Measurements from ENCODE around the gene AFP. TPM values are rescaled to one million over a fixed set of nuclear protein-coding genes. Genes with fewer than 3 reads are reported as not detected.

Gene AFP
- total RNA-seq, 1 donor from 2014 or later = not detected

- Mint-ChIP-seq H3K4me3 (ENCODE audit: unreplicated experiment) (no peak overlapping the region), H3K27ac (ENCODE audit: unreplicated experiment) (peak overlapping the region; percentile 2), H3K4me1 (ENCODE audit: unreplicated experiment) (peaks cover 8% of the 10 kb centered on the region), H3K27me3 (ENCODE audit: unreplicated experiment) (no peaks in the 10 kb centered on the region), H3K36me3 (ENCODE audit: low read depth, unreplicated experiment) (no peaks in the 10 kb centered on the region), H3K9me3 (ENCODE audit: unreplicated experiment) (no peaks in the 10 kb centered on the region)
- TF ChIP-seq, protein P1, sequence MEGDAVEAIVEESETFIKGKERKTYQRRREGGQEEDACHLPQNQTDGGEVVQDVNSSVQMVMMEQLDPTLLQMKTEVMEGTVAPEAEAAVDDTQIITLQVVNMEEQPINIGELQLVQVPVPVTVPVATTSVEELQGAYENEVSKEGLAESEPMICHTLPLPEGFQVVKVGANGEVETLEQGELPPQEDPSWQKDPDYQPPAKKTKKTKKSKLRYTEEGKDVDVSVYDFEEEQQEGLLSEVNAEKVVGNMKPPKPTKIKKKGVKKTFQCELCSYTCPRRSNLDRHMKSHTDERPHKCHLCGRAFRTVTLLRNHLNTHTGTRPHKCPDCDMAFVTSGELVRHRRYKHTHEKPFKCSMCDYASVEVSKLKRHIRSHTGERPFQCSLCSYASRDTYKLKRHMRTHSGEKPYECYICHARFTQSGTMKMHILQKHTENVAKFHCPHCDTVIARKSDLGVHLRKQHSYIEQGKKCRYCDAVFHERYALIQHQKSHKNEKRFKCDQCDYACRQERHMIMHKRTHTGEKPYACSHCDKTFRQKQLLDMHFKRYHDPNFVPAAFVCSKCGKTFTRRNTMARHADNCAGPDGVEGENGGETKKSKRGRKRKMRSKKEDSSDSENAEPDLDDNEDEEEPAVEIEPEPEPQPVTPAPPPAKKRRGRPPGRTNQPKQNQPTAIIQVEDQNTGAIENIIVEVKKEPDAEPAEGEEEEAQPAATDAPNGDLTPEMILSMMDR (IDR thresholded peaks at IDR 0.05; ENCODE audit: unreplicated experiment) = no peak
- no peak for DNase-seq (ENCODE audit: low spot score)
Observed at GRCh38 chr4:73433140-73433539, 2.9 kb upstream of the AFP start.

DNA sequence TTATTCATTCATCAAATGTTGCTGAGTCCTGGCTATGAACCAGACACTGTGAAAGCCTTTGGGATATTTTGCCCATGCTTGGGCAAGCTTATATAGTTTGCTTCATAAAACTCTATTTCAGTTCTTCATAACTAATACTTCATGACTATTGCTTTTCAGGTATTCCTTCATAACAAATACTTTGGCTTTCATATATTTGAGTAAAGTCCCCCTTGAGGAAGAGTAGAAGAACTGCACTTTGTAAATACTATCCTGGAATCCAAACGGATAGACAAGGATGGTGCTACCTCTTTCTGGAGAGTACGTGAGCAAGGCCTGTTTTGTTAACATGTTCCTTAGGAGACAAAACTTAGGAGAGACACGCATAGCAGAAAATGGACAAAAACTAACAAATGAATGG lies 1.7 kb upstream of the AFP start:
- H3K9me3 Mint-ChIP-seq (ENCODE audit: unreplicated experiment) = no peaks in the 10 kb centered on the region
- no peaks in the 10 kb centered on the region for H3K36me3 Mint-ChIP-seq (ENCODE audit: low read depth, unreplicated experiment)
- peaks cover 8% of the 10 kb centered on the region for H3K4me1 Mint-ChIP-seq (ENCODE audit: unreplicated experiment)
- H3K27me3 Mint-ChIP-seq (ENCODE audit: unreplicated experiment) = no peaks in the 10 kb centered on the region
- TF ChIP-seq, protein P1 (IDR thresholded peaks at IDR 0.05; ENCODE audit: unreplicated experiment) = peak; percentile 87
- no peak for DNase-seq (ENCODE audit: low spot score)
- no peak overlapping the region for H3K4me3 Mint-ChIP-seq (ENCODE audit: unreplicated experiment)
- H3K27ac Mint-ChIP-seq (ENCODE audit: unreplicated experiment) = no peak overlapping the region

GRCh38 chr4:73436674-73437557 lies 895 bp downstream of the AFP start:
- H3K27ac Mint-ChIP-seq (ENCODE audit: unreplicated experiment) = no peak overlapping the region
- TF ChIP-seq, protein P1 (IDR thresholded peaks at IDR 0.05; ENCODE audit: unreplicated experiment) = no peak
- H3K27me3 Mint-ChIP-seq (ENCODE audit: unreplicated experiment) = no peaks in the 10 kb centered on the region
- peaks cover 10% of the 10 kb centered on the region for H3K4me1 Mint-ChIP-seq (ENCODE audit: unreplicated experiment)
- H3K9me3 Mint-ChIP-seq (ENCODE audit: unreplicated experiment) = no peaks in the 10 kb centered on the region
- H3K4me3 Mint-ChIP-seq (ENCODE audit: unreplicated experiment) = no peak overlapping the region
- no peak for DNase-seq (ENCODE audit: low spot score)
- no peaks in the 10 kb centered on the region for H3K36me3 Mint-ChIP-seq (ENCODE audit: low read depth, unreplicated experiment)

DNA sequence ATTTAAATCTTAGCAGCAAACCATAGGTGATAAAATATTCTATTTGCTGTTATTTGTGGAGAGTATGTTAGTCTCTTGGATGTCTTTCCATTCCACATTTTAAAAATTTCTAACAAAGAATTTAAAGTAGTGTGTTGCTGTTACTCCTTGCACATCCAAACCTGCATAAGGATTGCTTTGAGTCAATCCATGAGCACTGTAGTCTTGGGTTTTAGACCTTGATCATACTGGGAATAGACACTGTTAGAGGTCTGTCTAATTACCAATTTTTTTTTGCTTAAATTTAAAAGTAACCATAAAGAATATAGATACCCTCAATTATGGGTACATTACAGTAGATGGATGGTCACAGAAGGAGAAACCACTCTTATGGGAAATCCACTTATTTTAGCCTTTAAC lies 1.5 kb downstream of the AFP start:
- H3K9me3 Mint-ChIP-seq (ENCODE audit: unreplicated experiment) = no peaks in the 10 kb centered on the region
- peaks cover 10% of the 10 kb centered on the region for H3K4me1 Mint-ChIP-seq (ENCODE audit: unreplicated experiment)

GRCh38 chr4:73438048-73438447 lies 2.0 kb downstream of the AFP start:
- H3K27me3 Mint-ChIP-seq (ENCODE audit: unreplicated experiment) = no peaks in the 10 kb centered on the region
- no peaks in the 10 kb centered on the region for H3K36me3 Mint-ChIP-seq (ENCODE audit: low read depth, unreplicated experiment)
- DNase-seq (ENCODE audit: low spot score) = no peak
- H3K4me3 Mint-ChIP-seq (ENCODE audit: unreplicated experiment) = no peak overlapping the region
- TF ChIP-seq, protein P1 (IDR thresholded peaks at IDR 0.05; ENCODE audit: unreplicated experiment) = no peak
- H3K4me1 Mint-ChIP-seq (ENCODE audit: unreplicated experiment) = peaks cover 8% of the 10 kb centered on the region
- H3K27ac Mint-ChIP-seq (ENCODE audit: unreplicated experiment) = no peak overlapping the region
- no peaks in the 10 kb centered on the region for H3K9me3 Mint-ChIP-seq (ENCODE audit: unreplicated experiment)

More for the DNA sequence above, 1.5 kb downstream of the AFP start:
- TF ChIP-seq, protein P1 (IDR thresholded peaks at IDR 0.05; ENCODE audit: unreplicated experiment) = no peak
- no peaks in the 10 kb centered on the region for H3K36me3 Mint-ChIP-seq (ENCODE audit: low read depth, unreplicated experiment)
- no peak overlapping the region for H3K27ac Mint-ChIP-seq (ENCODE audit: unreplicated experiment)
- H3K27me3 Mint-ChIP-seq (ENCODE audit: unreplicated experiment) = no peaks in the 10 kb centered on the region
- no peak for DNase-seq (ENCODE audit: low spot score)
- no peak overlapping the region for H3K4me3 Mint-ChIP-seq (ENCODE audit: unreplicated experiment)

All from endothelial cell (in vitro differentiated cells).